ENCODE data around the gene PRDM9. TPM values are rescaled to one million over a fixed set of nuclear protein-coding genes. Genes with fewer than 3 reads are reported as not detected.

Gene PRDM9
- not detected for total RNA-seq

GRCh38 chr5:23507278-23507685, at the start of gene PRDM9:
Gene PRDM9 (plus strand): TSS chr5:23507609. CDS start chr5:23509034, 1,425 bp downstream.
- Histone ChIP-seq H3K27ac (no peak within 1 kb of the TSS), H3K4me3 (no peak within 1 kb of the TSS), H3K9me3 (no peaks in the 10 kb centered on the region), H3K36me3 (no peaks in the 10 kb centered on the region), H3K4me1 (no peaks in the 10 kb centered on the region), H3K27me3 (no peaks in the 10 kb centered on the region)
- no peak for TF ChIP-seq POLR2A (IDR thresholded peaks at IDR 0.05)
- TF ChIP-seq CTCF (IDR thresholded peaks at IDR 0.05), result no peak
- DNase-seq, result no peak

GRCh38 chr5:23457780-23458179, 49.6 kb upstream of the PRDM9 start:
- H3K27me3 ChIP-seq, result no peaks in the 10 kb centered on the region
- H3K9me3 ChIP-seq, result no peaks in the 10 kb centered on the region
- TF ChIP-seq CTCF (IDR thresholded peaks at IDR 0.05) (no peak), POLR2A (IDR thresholded peaks at IDR 0.05) (no peak)
- no peaks in the 10 kb centered on the region for H3K36me3 ChIP-seq
- H3K4me1 ChIP-seq, result no peaks in the 10 kb centered on the region
- no peak overlapping the region for H3K4me3 ChIP-seq
- no peak overlapping the region for H3K27ac ChIP-seq
- DNase-seq, result no peak

- DNase-seq, result no peak
- H3K4me1 ChIP-seq, result no peaks in the 10 kb centered on the region
- H3K36me3 ChIP-seq, result no peaks in the 10 kb centered on the region
- H3K4me3 ChIP-seq, result no peak overlapping the region
- H3K9me3 ChIP-seq, result no peaks in the 10 kb centered on the region
- H3K27ac ChIP-seq, result no peak overlapping the region
- no peak for TF ChIP-seq POLR2A (IDR thresholded peaks at IDR 0.05)
- no peak for TF ChIP-seq CTCF (IDR thresholded peaks at IDR 0.05)
- H3K27me3 ChIP-seq, result no peaks in the 10 kb centered on the region
Measured at GRCh38 chr5:23459214-23459613, 48.2 kb upstream of the PRDM9 start.

GRCh38 chr5:23461576-23461975, 45.8 kb upstream of the PRDM9 start:
- TF ChIP-seq CTCF (IDR thresholded peaks at IDR 0.05) (no peak), POLR2A (IDR thresholded peaks at IDR 0.05) (no peak)
- H3K4me3 ChIP-seq, result no peak overlapping the region
- H3K27me3 ChIP-seq, result no peaks in the 10 kb centered on the region

GRCh38 chr5:23466401-23466912, 41.0 kb upstream of the PRDM9 start:
- no peak for DNase-seq
- Histone ChIP-seq H3K4me3 (no peak overlapping the region), H3K27me3 (no peaks in the 10 kb centered on the region), H3K9me3 (peaks cover 0 to 5% (median 0%) of the 10 kb centered on the region in 4 donors), H3K36me3 (no peaks in the 10 kb centered on the region), H3K27ac (no peak overlapping the region), H3K4me1 (no peaks in the 10 kb centered on the region)
- TF ChIP-seq CTCF (IDR thresholded peaks at IDR 0.05) (no peak), POLR2A (IDR thresholded peaks at IDR 0.05) (no peak)

More at GRCh38 chr5:23461576-23461975, 45.8 kb upstream of the PRDM9 start:
- H3K4me1 ChIP-seq, result no peaks in the 10 kb centered on the region
- no peak overlapping the region for H3K27ac ChIP-seq
- DNase-seq, result no peak
- no peaks in the 10 kb centered on the region for H3K36me3 ChIP-seq
- H3K9me3 ChIP-seq, result peaks cover 0 to 5% (median 0%) of the 10 kb centered on the region in 4 donors

DNA sequence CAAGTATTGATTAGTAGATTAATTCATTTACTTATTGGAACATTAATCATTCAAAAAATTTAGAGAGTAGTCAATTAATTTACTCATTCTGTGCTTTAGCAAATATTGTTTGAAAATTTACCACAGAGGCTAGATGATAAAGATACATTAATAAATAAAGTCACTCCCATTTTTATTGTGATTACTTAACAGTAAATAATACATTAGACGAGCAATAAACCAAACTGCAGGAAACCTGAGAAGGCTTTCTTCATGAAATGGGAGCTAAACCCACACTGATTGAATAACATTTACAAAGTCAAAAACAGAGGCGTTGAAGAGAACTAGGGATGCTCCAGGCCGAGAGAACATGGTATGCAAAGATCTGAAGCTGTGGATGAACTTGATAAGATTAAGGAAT, 38.8 kb upstream of the PRDM9 start:
- Histone ChIP-seq H3K4me3 (no peak overlapping the region), H3K36me3 (no peaks in the 10 kb centered on the region), H3K4me1 (no peaks in the 10 kb centered on the region), H3K27me3 (no peaks in the 10 kb centered on the region), H3K27ac (no peak overlapping the region), H3K9me3 (peaks cover 0 to 5% (median 0%) of the 10 kb centered on the region in 4 donors)
- no peak for DNase-seq
- TF ChIP-seq CTCF (IDR thresholded peaks at IDR 0.05) (no peak), POLR2A (IDR thresholded peaks at IDR 0.05) (no peak)
